Measurements from ENCODE around the gene RFWD3. TPM values are rescaled to one million over a fixed set of nuclear protein-coding genes. Genes with fewer than 3 reads are reported as not detected.

RFWD3 gene
- total and polyA plus RNA-seq, 2 donors from 2014 or later: 5.8 to 26.0 TPM

GRCh38 chr16:74623214-74623838 lies 43.4 kb downstream of the RFWD3 start:
- TF ChIP-seq, protein P1, sequence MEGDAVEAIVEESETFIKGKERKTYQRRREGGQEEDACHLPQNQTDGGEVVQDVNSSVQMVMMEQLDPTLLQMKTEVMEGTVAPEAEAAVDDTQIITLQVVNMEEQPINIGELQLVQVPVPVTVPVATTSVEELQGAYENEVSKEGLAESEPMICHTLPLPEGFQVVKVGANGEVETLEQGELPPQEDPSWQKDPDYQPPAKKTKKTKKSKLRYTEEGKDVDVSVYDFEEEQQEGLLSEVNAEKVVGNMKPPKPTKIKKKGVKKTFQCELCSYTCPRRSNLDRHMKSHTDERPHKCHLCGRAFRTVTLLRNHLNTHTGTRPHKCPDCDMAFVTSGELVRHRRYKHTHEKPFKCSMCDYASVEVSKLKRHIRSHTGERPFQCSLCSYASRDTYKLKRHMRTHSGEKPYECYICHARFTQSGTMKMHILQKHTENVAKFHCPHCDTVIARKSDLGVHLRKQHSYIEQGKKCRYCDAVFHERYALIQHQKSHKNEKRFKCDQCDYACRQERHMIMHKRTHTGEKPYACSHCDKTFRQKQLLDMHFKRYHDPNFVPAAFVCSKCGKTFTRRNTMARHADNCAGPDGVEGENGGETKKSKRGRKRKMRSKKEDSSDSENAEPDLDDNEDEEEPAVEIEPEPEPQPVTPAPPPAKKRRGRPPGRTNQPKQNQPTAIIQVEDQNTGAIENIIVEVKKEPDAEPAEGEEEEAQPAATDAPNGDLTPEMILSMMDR (IDR thresholded peaks at IDR 0.05; ENCODE audit: borderline replicate concordance, extremely low read depth, insufficient read depth): peak; percentile 60
- Histone ChIP-seq H3K4me3 (ENCODE audit: low read length in 3 of 3) (no peak overlapping the region), H3K36me3 (ENCODE audit: control insufficient read depth in 2 of 3, insufficient read depth in 3 of 3, low read length in 3 of 3) (peaks cover 7 to 14% (median 10%) of the 10 kb centered on the region in 3 donors), H3K27ac (ENCODE audit: low read depth in 2 of 2, low read length in 2 of 2) (peak overlapping the region in 1 of 2 donors; percentile 54), H3K27me3 (ENCODE audit: control insufficient read depth, insufficient read depth, low read length) (no peaks in the 10 kb centered on the region), H3K4me1 (ENCODE audit: control insufficient read depth in 2 of 3, insufficient read depth in 2 of 3, low read depth in 1 of 3, low read length in 3 of 3) (peaks cover 4 to 46% (median 24%) of the 10 kb centered on the region in 3 donors), H3K9ac (ENCODE audit: low read length in 3 of 3) (no peak overlapping the region), H3K9me3 (ENCODE audit: control insufficient read depth in 2 of 3, insufficient read depth in 1 of 3, low read length in 3 of 3) (no peaks in the 10 kb centered on the region)
- FAIRE-seq (no peak), DNase-seq (peak in 2 of 5 donors; percentile 64 to 68)
- intact Hi-C loops (cut with DNase I): no loop called here

DNA sequence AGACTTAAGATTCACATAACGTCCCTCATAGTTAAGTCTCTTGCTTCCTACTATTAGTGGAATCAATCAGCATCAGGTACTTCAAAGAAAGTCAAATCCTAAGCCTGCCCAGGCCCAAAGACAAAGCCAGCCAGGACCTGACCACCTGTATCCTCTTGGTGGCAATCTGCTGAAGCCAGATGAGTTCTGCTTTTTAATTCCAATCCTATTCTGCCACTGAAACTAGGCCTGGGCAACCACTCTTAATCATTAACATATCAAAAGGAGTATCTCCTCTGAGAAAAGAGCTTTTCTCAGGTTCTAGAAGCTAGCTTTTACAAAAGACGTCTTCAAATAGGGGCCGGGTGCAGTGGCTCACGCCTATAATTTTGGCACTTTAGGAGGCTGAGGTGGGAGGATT lies 44.7 kb downstream of the RFWD3 start:
- Histone ChIP-seq H3K9me3 (ENCODE audit: control insufficient read depth in 2 of 3, insufficient read depth in 1 of 3, low read length in 3 of 3) (no peaks in the 10 kb centered on the region), H3K9ac (ENCODE audit: low read length in 3 of 3) (no peak overlapping the region), H3K27me3 (ENCODE audit: control insufficient read depth, insufficient read depth, low read length) (no peaks in the 10 kb centered on the region), H3K4me1 (ENCODE audit: control insufficient read depth in 2 of 3, insufficient read depth in 2 of 3, low read depth in 1 of 3, low read length in 3 of 3) (peaks cover 4 to 33% (median 14%) of the 10 kb centered on the region in 3 donors), H3K36me3 (ENCODE audit: control insufficient read depth in 2 of 3, insufficient read depth in 3 of 3, low read length in 3 of 3) (peaks cover 5 to 12% (median 7%) of the 10 kb centered on the region in 3 donors), H3K4me3 (ENCODE audit: low read length in 3 of 3) (no peak overlapping the region), H3K27ac (ENCODE audit: low read depth in 2 of 2, low read length in 2 of 2) (no peak overlapping the region)
- TF ChIP-seq, protein P1 (IDR thresholded peaks at IDR 0.05; ENCODE audit: borderline replicate concordance, extremely low read depth, insufficient read depth): no peak
- intact Hi-C loops (cut with DNase I): no loop called here
- FAIRE-seq: no peak
- no peak for DNase-seq

- FAIRE-seq: no peak
- intact Hi-C loops (cut with DNase I): no loop called here
- no peak for DNase-seq
- H3K27me3 ChIP-seq (ENCODE audit: control insufficient read depth, insufficient read depth, low read length): no peaks in the 10 kb centered on the region
- H3K36me3 ChIP-seq (ENCODE audit: control insufficient read depth in 2 of 3, insufficient read depth in 3 of 3, low read length in 3 of 3): peaks cover 0 to 3% (median 2%) of the 10 kb centered on the region in 3 donors
- TF ChIP-seq, protein P1 (IDR thresholded peaks at IDR 0.05; ENCODE audit: borderline replicate concordance, extremely low read depth, insufficient read depth): no peak
- H3K4me3 ChIP-seq (ENCODE audit: low read length in 3 of 3): no peak overlapping the region
- H3K9ac ChIP-seq (ENCODE audit: low read length in 3 of 3): no peak overlapping the region
- no peaks in the 10 kb centered on the region for H3K9me3 ChIP-seq (ENCODE audit: control insufficient read depth in 2 of 3, insufficient read depth in 1 of 3, low read length in 3 of 3)
- H3K4me1 ChIP-seq (ENCODE audit: control insufficient read depth in 2 of 3, insufficient read depth in 2 of 3, low read depth in 1 of 3, low read length in 3 of 3): no peaks in the 10 kb centered on the region
- no peak overlapping the region for H3K27ac ChIP-seq (ENCODE audit: low read depth in 2 of 2, low read length in 2 of 2)
These were observed 49.4 kb downstream of the RFWD3 start for GRCh38 chr16:74617206-74617788.
